Smooth muscle cell (in vitro differentiated cells): ENCODE data around the gene POGLUT3. TPM values are rescaled to one million over a fixed set of nuclear protein-coding genes. Genes with fewer than 3 reads are reported as not detected.

Source experiments
- DNase-seq: peaks from one replicate; lab custom pipeline; 2025; ENCODE audit not compliant: unreplicated experiment; lab: John Stamatoyannopoulos, UW
- H2AFZ ChIP-seq: fragments of 200-600 bp; sonication (generic); 2 replicates; pipeline ENCODE4 v1.6.0; 2016; ENCODE audit warnings: antibody characterized with exemption, low read depth, mild to moderate bottlenecking
- H3F3A ChIP-seq: fragments of 200-600 bp; sonication (generic); 2 replicates; pipeline ENCODE4 v1.6.0; 2017; ENCODE audit warnings: antibody characterized with exemption, low read depth
- H3K27ac ChIP-seq: fragments of 200-600 bp; sonication (generic); 2 replicates; pipeline ENCODE4 v1.5.1; 2016; ENCODE audit warnings: low read depth, mild to moderate bottlenecking
- H3K27me3 ChIP-seq: fragments of 200-600 bp; sonication (generic); 2 replicates; pipeline ENCODE4 v1.6.1; 2016; ENCODE audit warnings: low read depth, mild to moderate bottlenecking
- H3K36me3 ChIP-seq: fragments of 200-600 bp; sonication (generic); 2 replicates; pipeline ENCODE4 v1.5.1; 2016; ENCODE audit warnings: low read depth
- H3K4me1 ChIP-seq: fragments of 200-600 bp; sonication (generic); 2 replicates; pipeline ENCODE4 v1.5.1; 2016; ENCODE audit warnings: low read depth
- H3K4me2 ChIP-seq: fragments of 200-600 bp; sonication (generic); 2 replicates; pipeline ENCODE4 v1.6.0; 2016; ENCODE audit warnings: mild to moderate bottlenecking
- H3K4me3 ChIP-seq: fragments of 200-600 bp; sonication (generic); 2 replicates; pipeline ENCODE4 v1.5.1; 2016; ENCODE audit warnings: mild to moderate bottlenecking
- H3K79me2 ChIP-seq: fragments of 200-600 bp; sonication (generic); 2 replicates; pipeline ENCODE4 v1.6.0; 2016; ENCODE audit warnings: low read depth, mild to moderate bottlenecking
- H3K9ac ChIP-seq: fragments of 200-600 bp; sonication (generic); 2 replicates; pipeline ENCODE4 v1.6.0; 2016; ENCODE audit warnings: low read depth
- H3K9me3 ChIP-seq: fragments of 200-600 bp; sonication (generic); replicated peaks from 2 replicates; pipeline ENCODE4 v1.5.1; 2016; ENCODE audit warnings: low read depth
- H4K20me1 ChIP-seq: fragments of 200-600 bp; sonication (generic); 2 replicates; pipeline ENCODE4 v1.6.0; 2016; ENCODE audit warnings: low read depth
- CTCF ChIP-seq: fragments of 200-600 bp; sonication (generic); IDR thresholded peaks from 2 replicates; pipeline ENCODE4 v1.5.1; 2017; ENCODE audit warnings: borderline replicate concordance, mild to moderate bottlenecking, antibody characterized with exemption; ENCODE audit not compliant: insufficient read depth, poor library complexity, severe bottlenecking
- WGBS: methylation state at CpG from one replicate; pipeline ENCODE4 v1.1.7; 2016; ENCODE audit warnings: low lambda C conversion rate; 5-methylcytosine and 5-hydroxymethylcytosine counted together
- polyA plus RNA-seq: library from polyadenylated mRNA; unstranded; fragments of >200 nt; fragmentation: Nextera tagmentation; extraction: Ambion mirVana; gene quantifications from 2 replicates; pipeline ENCODE4 v1.2.1, GENCODE V29; 2016
- total RNA-seq: library from RNA; depleted of rRNA; stranded (reverse); fragments of >200 nt; gene quantifications from 2 replicates; pipeline ENCODE4 v1.2.3, GENCODE V29; 2014

The POGLUT3 gene
- total and polyA plus RNA-seq, 2 experiments from 2014 or later: 34.4 to 50.4 TPM

GRCh38 chr11:108500169-108500568, 2.0 kb upstream of the POGLUT3 start:
- 76% methylated on average over 4 of the region's 4 CpGs for WGBS
- Histone ChIP-seq H3K4me3 (no peak overlapping the region), H3K4me2 (peak overlapping the region; percentile 73), H3K36me3 (no peaks in the 10 kb centered on the region), H3K9me3 (no peaks in the 10 kb centered on the region), H3K79me2 (peaks cover 8% of the 10 kb centered on the region), H3F3A (peaks cover 33% of the 10 kb centered on the region), H2AFZ (no peak overlapping the region), H4K20me1 (no peaks in the 10 kb centered on the region), H3K9ac (no peak overlapping the region), H3K27ac (peak overlapping the region; percentile 68), H3K4me1 (peaks cover 16% of the 10 kb centered on the region), H3K27me3 (no peaks in the 10 kb centered on the region)
- no peak for DNase-seq
- no peak for TF ChIP-seq CTCF

- Histone ChIP-seq H2AFZ (no peak overlapping the region), H3K27me3 (no peaks in the 10 kb centered on the region), H3K4me3 (peak overlapping the region; percentile 63), H3K4me1 (peaks cover 16% of the 10 kb centered on the region), H3K4me2 (peak overlapping the region; percentile 87), H4K20me1 (no peaks in the 10 kb centered on the region), H3K9ac (no peak overlapping the region), H3K9me3 (no peaks in the 10 kb centered on the region), H3K79me2 (peaks cover 21% of the 10 kb centered on the region), H3K27ac (peak overlapping the region; percentile 91), H3F3A (peaks cover 42% of the 10 kb centered on the region), H3K36me3 (no peaks in the 10 kb centered on the region)
- no peak for TF ChIP-seq CTCF
- DNase-seq: no peak
- 85% methylated on average over 29 of the region's 29 CpGs for WGBS
Observed at GRCh38 chr11:108498816-108499408, 728 bp upstream of the POGLUT3 start.

- Histone ChIP-seq H3K36me3 (no peaks in the 10 kb centered on the region), H3K4me1 (peaks cover 16% of the 10 kb centered on the region), H3K9ac (peak overlapping the region; percentile 73), H4K20me1 (no peaks in the 10 kb centered on the region), H3K4me2 (peak overlapping the region; percentile 87), H2AFZ (peak overlapping the region; percentile 80), H3K9me3 (no peaks in the 10 kb centered on the region), H3F3A (peaks cover 42% of the 10 kb centered on the region), H3K27me3 (no peaks in the 10 kb centered on the region), H3K4me3 (peak overlapping the region; percentile 63), H3K27ac (peak overlapping the region; percentile 91), H3K79me2 (peaks cover 35% of the 10 kb centered on the region)
- DNase-seq: peak; percentile 62
- TF ChIP-seq CTCF: no peak
- WGBS: under 1% methylated on average over 30 of the region's 30 CpGs
Observed at GRCh38 chr11:108497317-108498045, 703 bp downstream of the POGLUT3 start.
